ENCODE results near the gene CCDC150. TPM values are rescaled to one million over a fixed set of nuclear protein-coding genes. Genes with fewer than 3 reads are reported as not detected.
"Not testable (repeated sequence)": the region's sequence is repeated elsewhere in the genome, so short reads cannot be mapped to it uniquely, and the experiment has no call there.

Gene CCDC150
- total and polyA plus RNA-seq, 8 donors, result 0.29 to 19.8 (median 3.2) TPM; not detected in 1

GRCh38 chr2:196696423-196697079 is 57.0 kb downstream of the CCDC150 start:
- whole genome bisulfite sequencing, 5 donors, result 60 to 74% (median 68%) methylated on average over 3 of the region's 3 CpGs
- intact Hi-C loops (cut with DNase I; ENCODE audit: low total_unique reads), result no loop called here
- peak in 1 of 2 donors; percentile 12 for DNase-seq
- Histone ChIP-seq H3K4me1 (no peaks in the 10 kb centered on the region), H3K9me3 (no peaks in the 10 kb centered on the region), H3K36me3 (no peaks in the 10 kb centered on the region), H3K27me3 (no peaks in the 10 kb centered on the region), H3K4me3 (no peak overlapping the region), H3K27ac (no peak overlapping the region)
- no peak for TF ChIP-seq EP300 (IDR thresholded peaks at IDR 0.05)
- TF ChIP-seq POLR2AphosphoS5 (IDR thresholded peaks at IDR 0.05), result no peak
- no peak for TF ChIP-seq POLR2A (IDR thresholded peaks at IDR 0.05)
- no peak for TF ChIP-seq CTCF (IDR thresholded peaks at IDR 0.05)

GRCh38 chr2:196697825-196698224 is 58.3 kb downstream of the CCDC150 start:
- Histone ChIP-seq H3K27ac (no peak overlapping the region), H3K4me3 (no peak overlapping the region), H3K9me3 (no peaks in the 10 kb centered on the region), H3K36me3 (no peaks in the 10 kb centered on the region), H3K4me1 (no peaks in the 10 kb centered on the region), H3K27me3 (no peaks in the 10 kb centered on the region)
- DNase-seq, result no peak
- TF ChIP-seq POLR2A (IDR thresholded peaks at IDR 0.05) (no peak), POLR2AphosphoS5 (IDR thresholded peaks at IDR 0.05) (no peak), CTCF (IDR thresholded peaks at IDR 0.05) (no peak), EP300 (IDR thresholded peaks at IDR 0.05) (no peak)
- intact Hi-C loops (cut with DNase I; ENCODE audit: low total_unique reads), result no loop called here

GRCh38 chr2:196702641-196703040 is 63.1 kb downstream of the CCDC150 start:
- no peaks in the 10 kb centered on the region for H3K4me1 ChIP-seq
- intact Hi-C loops (cut with DNase I; ENCODE audit: low total_unique reads), result no loop called here
- peak in 1 of 2 donors; percentile 45 for DNase-seq
- TF ChIP-seq POLR2AphosphoS5 (IDR thresholded peaks at IDR 0.05) (no peak), POLR2A (IDR thresholded peaks at IDR 0.05) (no peak), EP300 (IDR thresholded peaks at IDR 0.05) (no peak), CTCF (IDR thresholded peaks at IDR 0.05) (no peak)
- no peaks in the 10 kb centered on the region for H3K27me3 ChIP-seq
- H3K36me3 ChIP-seq, result no peaks in the 10 kb centered on the region
- 82 to 94% (median 93%) methylated on average over 2 of the region's 2 CpGs for WGBS, 5 donors
- no peak overlapping the region for H3K27ac ChIP-seq
- H3K9me3 ChIP-seq, result no peaks in the 10 kb centered on the region
- no peak overlapping the region for H3K4me3 ChIP-seq

- Histone ChIP-seq H3K27me3 (no peaks in the 10 kb centered on the region), H3K27ac (no peak overlapping the region), H3K4me3 (no peak overlapping the region), H3K4me1 (no peaks in the 10 kb centered on the region), H3K9me3 (no peaks in the 10 kb centered on the region), H3K36me3 (no peaks in the 10 kb centered on the region)
- peak in 1 of 2 donors; percentile 37 for DNase-seq
- TF ChIP-seq EP300 (IDR thresholded peaks at IDR 0.05), result no peak
- no peak for TF ChIP-seq POLR2A (IDR thresholded peaks at IDR 0.05)
- intact Hi-C loops (cut with DNase I; ENCODE audit: low total_unique reads), result no loop called here
Observed at GRCh38 chr2:196703695-196704094, 64.2 kb downstream of the CCDC150 start.

- DNase-seq; H3K4me3 ChIP-seq; H3K27me3 ChIP-seq; H3K27ac ChIP-seq; H3K36me3 ChIP-seq; intact Hi-C loops (cut with DNase I; ENCODE audit: low total_unique reads); H3K4me1 ChIP-seq: not testable (repeated sequence)
- peaks cover 0 to 12% (median 5%) of the 10 kb centered on the region in 4 donors for H3K9me3 ChIP-seq
- WGBS, 5 donors, result 88 to 98% (median 96%) methylated on average over 9 to 10 of the region's 10 CpGs
Observed at GRCh38 chr2:196710056-196710455, 70.5 kb downstream of the CCDC150 start.

All from stomach (tissue), 9 donors.